ENCODE measurements around the gene RABGAP1L. TPM values are rescaled to one million over a fixed set of nuclear protein-coding genes. Genes with fewer than 3 reads are reported as not detected.
"Not testable (repeated sequence)": the region's sequence is repeated elsewhere in the genome, so short reads cannot be mapped to it uniquely, and the experiment has no call there.

RABGAP1L gene
- total RNA-seq, 1 donor from 2014 or later: 17.0 TPM

- ATAC-seq (no peak), DNase-seq (ENCODE audit: low spot score) (no peak)
Measured at GRCh38 chr1:174535207-174535606, 375.9 kb downstream of the RABGAP1L start.

- ATAC-seq; DNase-seq (ENCODE audit: low spot score): not testable (repeated sequence)
Measured at GRCh38 chr1:174543421-174543820, 384.1 kb downstream of the RABGAP1L start.

- ATAC-seq (no peak), DNase-seq (ENCODE audit: low spot score) (no peak)
Measured at GRCh38 chr1:174550296-174550695, 391.0 kb downstream of the RABGAP1L start.

GRCh38 chr1:174556392-174556791 lies 397.1 kb downstream of the RABGAP1L start:
- ATAC-seq (no peak), DNase-seq (ENCODE audit: low spot score) (no peak)

- ATAC-seq: no peak
- no peak for DNase-seq (ENCODE audit: low spot score)
Measured at GRCh38 chr1:174568551-174568950, 409.2 kb downstream of the RABGAP1L start.

GRCh38 chr1:174569240-174569639 lies 409.9 kb downstream of the RABGAP1L start:
- ATAC-seq (no peak), DNase-seq (ENCODE audit: low spot score) (no peak)

GRCh38 chr1:174572771-174573170 lies 413.5 kb downstream of the RABGAP1L start:
- DNase-seq (ENCODE audit: low spot score) (no peak), ATAC-seq (no peak)

GRCh38 chr1:174576120-174576519 lies 416.8 kb downstream of the RABGAP1L start:
- not testable (repeated sequence) for ATAC-seq

GRCh38 chr1:174577681-174578080 lies 418.4 kb downstream of the RABGAP1L start:
- ATAC-seq (no peak), DNase-seq (ENCODE audit: low spot score) (no peak)

More at GRCh38 chr1:174576120-174576519, 416.8 kb downstream of the RABGAP1L start:
- DNase-seq (ENCODE audit: low spot score): not testable (repeated sequence)

GRCh38 chr1:174580801-174581200 lies 421.5 kb downstream of the RABGAP1L start:
- ATAC-seq: no peak
- DNase-seq (ENCODE audit: low spot score): no peak

- no peak for ATAC-seq
Measured at GRCh38 chr1:174583316-174583715, 424.0 kb downstream of the RABGAP1L start.

GRCh38 chr1:174584071-174584470 lies 424.8 kb downstream of the RABGAP1L start:
- DNase-seq (ENCODE audit: low spot score): no peak
- no peak for ATAC-seq

More at GRCh38 chr1:174583316-174583715, 424.0 kb downstream of the RABGAP1L start:
- no peak for DNase-seq (ENCODE audit: low spot score)

- DNase-seq (ENCODE audit: low spot score); ATAC-seq: not testable (repeated sequence)
Measured at GRCh38 chr1:174588618-174589017, 429.3 kb downstream of the RABGAP1L start.

- DNase-seq (ENCODE audit: low spot score): no peak
- ATAC-seq: no peak
Measured at GRCh38 chr1:174605198-174605597, 445.9 kb downstream of the RABGAP1L start.

- DNase-seq (ENCODE audit: low spot score) (no peak), ATAC-seq (no peak)
Measured at GRCh38 chr1:174606471-174606870, 447.2 kb downstream of the RABGAP1L start.

- not testable (repeated sequence) for ATAC-seq; DNase-seq (ENCODE audit: low spot score)
Measured at GRCh38 chr1:174617905-174618304, 458.6 kb downstream of the RABGAP1L start.

GRCh38 chr1:174623324-174624035 lies 464.2 kb downstream of the RABGAP1L start:
- no peak for DNase-seq (ENCODE audit: low spot score)
- ATAC-seq: peak; percentile 68

- ATAC-seq (no peak), DNase-seq (ENCODE audit: low spot score) (no peak)
Measured at GRCh38 chr1:174626031-174627025, 467.0 kb downstream of the RABGAP1L start.

GRCh38 chr1:174637487-174637886 lies 478.2 kb downstream of the RABGAP1L start:
- ATAC-seq (no peak), DNase-seq (ENCODE audit: low spot score) (no peak)

- ATAC-seq (no peak), DNase-seq (ENCODE audit: low spot score) (no peak)
Measured at GRCh38 chr1:174639461-174639860, 480.1 kb downstream of the RABGAP1L start.

- ATAC-seq (no peak), DNase-seq (ENCODE audit: low spot score) (no peak)
Measured at GRCh38 chr1:174640783-174641182, 481.5 kb downstream of the RABGAP1L start.

- no peak for ATAC-seq
- DNase-seq (ENCODE audit: low spot score): no peak
Measured at GRCh38 chr1:174642393-174642792, 483.1 kb downstream of the RABGAP1L start.
